OCI-LY1 (cell line): ENCODE data around the gene ALOX15B.

Source experiments
- H2AFZ ChIP-seq: fragments of 200-600 bp; sonication (generic), shearing (Covaris generic); 2 replicates; pipeline ENCODE4 v1.6.0; 2014; ENCODE audit warnings: antibody characterized with exemption, mild to moderate bottlenecking, low read length
- H3F3A ChIP-seq: fragments of 200-600 bp; sonication (generic), shearing (Covaris generic); 2 replicates; pipeline ENCODE4 v1.6.0; 2014; ENCODE audit warnings: mild to moderate bottlenecking, antibody characterized with exemption, low read length, moderate library complexity; ENCODE audit not compliant: insufficient read depth
- H3K27ac ChIP-seq: fragments of 200-600 bp; sonication (generic); 2 replicates; pipeline ENCODE4 v1.5.1; 2014; ENCODE audit warnings: low read length, mixed run types, mild to moderate bottlenecking, low read depth; ENCODE audit not compliant: poor library complexity, severe bottlenecking
- H3K27me3 ChIP-seq: fragments of 200-600 bp; sonication (generic); 2 replicates; pipeline ENCODE4 v1.6.0; 2014; ENCODE audit warnings: antibody characterized with exemption, mild to moderate bottlenecking, low read length, moderate library complexity; ENCODE audit not compliant: insufficient read depth
- H3K36me3 ChIP-seq: fragments of 200-600 bp; sonication (generic); 2 replicates; pipeline ENCODE4 v1.6.1; 2014; ENCODE audit warnings: mild to moderate bottlenecking, antibody characterized with exemption, low read length, moderate library complexity, mixed read lengths; ENCODE audit not compliant: insufficient read depth
- H3K4me1 ChIP-seq: fragments of 200-600 bp; sonication (generic); 2 replicates; pipeline ENCODE4 v1.5.1; 2014; ENCODE audit warnings: mild to moderate bottlenecking, low read length, moderate library complexity; ENCODE audit not compliant: insufficient read depth, severe bottlenecking
- H3K4me2 ChIP-seq: fragments of 200-600 bp; sonication (generic), shearing (Covaris generic); 2 replicates; pipeline ENCODE4 v1.6.1; 2014; ENCODE audit warnings: low read length
- H3K4me3 ChIP-seq: fragments of 200-600 bp; sonication (generic); 2 replicates; pipeline ENCODE4 v1.5.1; 2014; ENCODE audit warnings: low read length, low read depth, mild to moderate bottlenecking, mixed read lengths; ENCODE audit not compliant: poor library complexity, severe bottlenecking
- H3K79me2 ChIP-seq: fragments of 200-600 bp; shearing (Covaris generic); 2 replicates; pipeline ENCODE4 v1.6.1; 2016; ENCODE audit warnings: mixed run types, low read length, mixed read lengths; ENCODE audit not compliant: insufficient read depth
- H3K9ac ChIP-seq: fragments of 200-600 bp; sonication (generic), shearing (Covaris generic); 2 replicates; pipeline ENCODE4 v1.6.1; 2014; ENCODE audit warnings: mild to moderate bottlenecking, low read length, mixed read lengths
- H3K9me2 ChIP-seq: fragments of 200-600 bp; sonication (generic), shearing (Covaris generic); 2 replicates; pipeline ENCODE4 v1.6.1; 2014; ENCODE audit warnings: low read depth, mild to moderate bottlenecking, low read length, mixed read lengths
- H3K9me3 ChIP-seq: fragments of 200-600 bp; shearing (Covaris generic); 2 replicates; pipeline ENCODE4 v1.6.1; 2014; ENCODE audit warnings: low read length, mixed read lengths
- H4K20me1 ChIP-seq: fragments of 200-600 bp; sonication (generic), shearing (Covaris generic); 2 replicates; pipeline ENCODE4 v1.6.0; 2016; ENCODE audit warnings: mild to moderate bottlenecking, low read length; ENCODE audit not compliant: insufficient read depth
- CTCF ChIP-seq: fragments of 200-600 bp; sonication (generic), shearing (Covaris generic); IDR thresholded peaks from 2 replicates; pipeline ENCODE4 v1.5.1; 2017; ENCODE audit warnings: mild to moderate bottlenecking, antibody characterized with exemption, low read length, moderate library complexity, mixed read lengths
- EZH2 ChIP-seq: fragments of 200-600 bp; sonication (generic), shearing (Covaris generic); IDR thresholded peaks from 2 replicates; pipeline ENCODE4 v1.8.0; 2017; ENCODE audit warnings: borderline replicate concordance, mixed run types, mild to moderate bottlenecking, antibody characterized with exemption, low read length, moderate library complexity, mixed read lengths

The ALOX15B gene

DNA sequence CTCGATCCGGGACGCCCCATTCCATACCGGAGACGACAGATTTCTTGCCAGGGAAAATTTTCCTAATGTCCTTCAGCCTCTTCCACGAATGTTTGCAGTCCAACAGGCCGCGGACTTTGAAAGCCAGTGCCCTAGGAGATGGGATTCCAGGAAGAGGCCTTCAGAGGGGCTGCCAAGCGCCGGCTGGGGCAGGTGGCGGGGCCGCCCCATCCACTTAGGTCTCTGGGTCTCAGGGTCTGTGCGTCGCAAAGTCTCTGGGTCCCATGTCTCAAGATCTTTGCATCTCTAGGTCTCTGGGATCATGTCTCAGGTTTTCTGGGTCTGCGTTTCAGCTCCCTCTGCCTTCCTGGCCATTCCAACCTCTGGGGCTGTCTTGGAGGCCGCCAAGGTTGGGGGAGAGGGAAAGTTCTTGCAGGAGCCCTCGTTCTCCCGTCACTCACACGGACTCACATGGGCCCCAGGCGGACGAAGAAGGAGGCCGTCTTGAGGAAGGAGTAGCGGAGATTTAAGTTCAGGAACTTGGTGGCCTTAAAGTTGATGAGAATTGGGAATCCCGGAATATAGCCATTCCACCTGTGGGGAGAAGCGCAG is 41.4 kb downstream of the ALOX15B start:
- Histone ChIP-seq H2AFZ (no peak overlapping the region), H3K36me3 (no peaks in the 10 kb centered on the region; the same call in 1 of the 2 replicates), H3K9me3 (no peaks in the 10 kb centered on the region), H3K4me2 (peak overlapping the region; percentile 89), H3K4me3 (peak overlapping the region; percentile 71), H3K27ac (no peak overlapping the region), H4K20me1 (no peaks in the 10 kb centered on the region), H3K4me1 (peaks cover 7% of the 10 kb centered on the region), H3F3A (no peaks in the 10 kb centered on the region), H3K9me2 (no peaks in the 10 kb centered on the region), H3K27me3 (no peaks in the 10 kb centered on the region), H3K9ac (peak overlapping the region; percentile 75; the same call in 1 of the 2 replicates), H3K79me2 (no peaks in the 10 kb centered on the region)
- TF ChIP-seq EZH2, result no peak
- no peak for TF ChIP-seq CTCF

GRCh38 chr17:8080799-8081219 is 42.0 kb downstream of the ALOX15B start:
- Histone ChIP-seq H3K4me3 (no peak overlapping the region), H3K9me2 (no peaks in the 10 kb centered on the region), H3K79me2 (no peaks in the 10 kb centered on the region), H3K27ac (no peak overlapping the region), H3K9me3 (no peaks in the 10 kb centered on the region), H4K20me1 (no peaks in the 10 kb centered on the region), H3K27me3 (no peaks in the 10 kb centered on the region), H3F3A (no peaks in the 10 kb centered on the region), H2AFZ (no peak overlapping the region), H3K36me3 (no peaks in the 10 kb centered on the region; the same call in 1 of the 2 replicates), H3K9ac (no peak overlapping the region), H3K4me2 (no peak overlapping the region), H3K4me1 (peaks cover 7% of the 10 kb centered on the region)
- TF ChIP-seq CTCF (no peak), EZH2 (no peak)

DNA sequence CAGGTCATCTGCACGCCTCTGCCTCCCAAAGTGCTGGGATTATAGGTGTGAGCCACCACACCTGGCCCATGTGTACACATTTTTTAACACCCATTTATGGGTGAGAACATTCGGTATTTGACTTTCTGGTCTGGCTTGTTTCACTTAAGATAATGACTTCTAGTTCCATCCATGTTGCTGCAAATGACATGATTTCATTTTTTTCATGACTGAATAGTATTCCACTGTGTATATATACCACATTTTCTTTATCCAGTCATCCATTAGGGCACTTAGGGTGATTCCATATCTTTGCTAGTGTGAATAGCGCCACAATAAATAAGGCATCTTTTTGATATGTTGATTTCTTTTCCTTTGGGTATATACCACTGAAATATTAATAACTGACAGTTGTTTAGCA is 43.0 kb downstream of the ALOX15B start:
- no peaks in the 10 kb centered on the region for H3K9me3 ChIP-seq
- H3K4me1 ChIP-seq, result peaks cover 7% of the 10 kb centered on the region
- no peaks in the 10 kb centered on the region for H4K20me1 ChIP-seq
- H3K9ac ChIP-seq, result no peak overlapping the region
- no peak overlapping the region for H2AFZ ChIP-seq
- no peaks in the 10 kb centered on the region for H3K9me2 ChIP-seq
- TF ChIP-seq CTCF, result no peak
- TF ChIP-seq EZH2, result no peak
- no peaks in the 10 kb centered on the region; the same call in 1 of the 2 replicates for H3K36me3 ChIP-seq
- no peaks in the 10 kb centered on the region for H3K79me2 ChIP-seq
- H3F3A ChIP-seq, result no peaks in the 10 kb centered on the region
- H3K27ac ChIP-seq, result no peak overlapping the region
- H3K4me2 ChIP-seq, result no peak overlapping the region
- H3K27me3 ChIP-seq, result no peaks in the 10 kb centered on the region; the same call in 1 of the 2 replicates
- H3K4me3 ChIP-seq, result no peak overlapping the region
